Cortex of kidney (tissue), 1 donor: Measurements from ENCODE around the gene TRAP1.

Source experiments
- DNase-seq: peaks from one replicate; lab custom pipeline; 2025; lab: John Stamatoyannopoulos, UW

Gene TRAP1

DNA sequence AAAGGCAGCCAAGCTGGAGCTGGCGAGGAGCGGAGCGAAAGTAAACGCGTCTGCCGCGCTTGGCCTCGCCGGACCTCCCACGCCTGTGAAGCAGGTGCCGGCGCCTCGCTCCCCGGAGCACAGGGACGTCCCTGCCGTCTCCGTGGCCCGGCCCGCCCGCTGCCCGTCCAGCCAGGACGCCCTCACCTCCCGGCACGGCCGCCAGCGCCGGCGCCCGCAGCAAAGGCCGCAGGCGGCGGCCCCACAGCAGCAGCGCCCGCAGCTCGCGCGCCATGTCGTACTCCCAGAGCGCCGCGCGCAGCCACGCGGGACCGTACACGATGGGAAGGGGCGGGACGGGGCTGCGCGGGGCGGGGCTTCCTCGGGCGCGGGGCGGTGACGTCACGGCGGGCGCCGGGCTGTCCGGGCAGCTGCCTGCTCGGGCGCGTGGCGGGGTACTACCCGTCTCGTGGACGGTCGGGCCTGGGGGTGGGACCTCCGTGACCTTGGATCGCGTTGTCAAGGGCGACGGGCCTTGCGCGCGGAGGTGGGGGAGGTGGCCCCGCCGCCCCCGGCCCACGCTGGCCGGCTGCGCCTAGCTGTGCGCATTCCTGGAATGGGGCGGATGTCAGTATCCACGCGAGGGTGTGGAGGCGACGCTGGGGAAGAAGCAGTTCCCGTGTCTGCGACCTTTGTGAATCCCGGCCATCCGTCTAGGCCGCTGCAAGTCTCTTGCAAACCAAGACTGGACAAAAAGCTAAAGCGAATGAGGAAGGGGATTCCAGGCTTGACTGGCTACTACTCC lies at the start of gene TRAP1:
TSS of gene TRAP1 (minus strand) at position 290 of the 784 bp plus-strand sequence. CDS start at position 274, 16 bp downstream.
- peak; percentile 51 for DNase-seq

DNA sequence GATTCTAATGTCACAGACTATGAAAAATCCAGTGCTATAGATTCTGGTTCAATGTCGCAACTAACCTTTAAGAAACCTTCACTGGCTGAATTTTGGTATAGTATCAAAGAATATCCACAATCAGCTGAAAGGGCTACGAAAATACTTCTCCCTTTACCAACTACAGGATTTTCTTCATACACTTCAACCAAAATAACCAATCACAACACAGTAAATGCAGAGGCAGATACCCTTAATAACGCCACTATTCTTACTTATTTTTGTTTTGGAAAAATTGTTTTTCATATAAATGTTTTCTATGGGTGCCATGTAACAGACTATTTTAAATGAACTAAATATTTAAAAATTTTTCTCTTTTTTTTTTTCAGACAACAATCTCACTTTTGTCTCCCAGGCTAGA lies 48.9 kb upstream of the TRAP1 start:
- DNase-seq, result no peak

DNA sequence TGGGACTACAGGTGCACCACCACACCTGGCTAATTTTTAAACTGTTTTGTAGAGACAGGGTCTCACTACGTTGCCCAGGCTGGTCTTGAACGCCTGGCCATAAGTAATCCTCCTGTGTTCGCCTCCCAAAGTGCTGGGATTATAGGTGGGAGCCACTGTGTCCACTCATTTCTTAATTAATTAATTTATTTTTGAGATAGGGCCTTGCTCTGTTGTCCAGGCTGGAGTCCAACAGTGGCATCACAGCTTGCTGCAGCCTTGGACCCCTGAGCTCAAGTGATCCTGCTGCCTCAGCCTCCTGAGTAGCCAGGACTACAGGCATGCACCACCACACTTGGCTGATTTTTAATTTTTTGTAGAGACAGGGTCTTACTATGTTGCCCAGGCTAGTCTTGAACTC lies 47.1 kb upstream of the TRAP1 start:
- DNase-seq, result no peak

DNA sequence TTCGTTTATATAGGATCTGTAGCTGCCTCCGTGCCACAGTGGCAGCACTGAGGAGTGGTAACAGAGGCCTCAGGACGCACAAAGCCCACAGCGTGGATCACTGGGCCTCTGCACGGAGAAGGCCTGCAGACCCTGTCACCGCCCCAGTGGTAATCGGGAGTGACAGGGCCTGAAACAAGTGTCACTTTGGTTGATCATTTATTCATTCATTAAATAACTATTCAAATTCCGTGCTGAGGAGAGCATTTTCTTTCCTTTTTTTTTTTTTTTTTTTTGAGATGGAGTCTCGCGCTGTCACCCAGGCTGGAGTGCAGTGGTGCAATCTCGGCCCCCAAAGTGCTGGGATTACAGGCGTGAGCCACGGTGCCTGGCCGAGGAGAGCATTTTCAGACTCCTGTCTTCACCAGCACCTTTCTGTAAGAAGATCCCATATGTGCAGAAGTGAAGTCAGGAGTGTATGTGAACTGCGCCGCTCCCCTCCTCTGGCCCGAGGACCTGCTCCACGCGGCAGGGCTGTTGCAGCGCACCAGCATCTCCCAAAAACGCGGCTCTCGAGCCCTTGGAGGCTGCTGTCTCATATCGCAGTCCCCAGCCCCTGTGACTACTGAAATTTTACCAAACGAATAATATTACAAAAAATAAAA lies 44.9 kb upstream of the TRAP1 start:
- no peak for DNase-seq

DNA sequence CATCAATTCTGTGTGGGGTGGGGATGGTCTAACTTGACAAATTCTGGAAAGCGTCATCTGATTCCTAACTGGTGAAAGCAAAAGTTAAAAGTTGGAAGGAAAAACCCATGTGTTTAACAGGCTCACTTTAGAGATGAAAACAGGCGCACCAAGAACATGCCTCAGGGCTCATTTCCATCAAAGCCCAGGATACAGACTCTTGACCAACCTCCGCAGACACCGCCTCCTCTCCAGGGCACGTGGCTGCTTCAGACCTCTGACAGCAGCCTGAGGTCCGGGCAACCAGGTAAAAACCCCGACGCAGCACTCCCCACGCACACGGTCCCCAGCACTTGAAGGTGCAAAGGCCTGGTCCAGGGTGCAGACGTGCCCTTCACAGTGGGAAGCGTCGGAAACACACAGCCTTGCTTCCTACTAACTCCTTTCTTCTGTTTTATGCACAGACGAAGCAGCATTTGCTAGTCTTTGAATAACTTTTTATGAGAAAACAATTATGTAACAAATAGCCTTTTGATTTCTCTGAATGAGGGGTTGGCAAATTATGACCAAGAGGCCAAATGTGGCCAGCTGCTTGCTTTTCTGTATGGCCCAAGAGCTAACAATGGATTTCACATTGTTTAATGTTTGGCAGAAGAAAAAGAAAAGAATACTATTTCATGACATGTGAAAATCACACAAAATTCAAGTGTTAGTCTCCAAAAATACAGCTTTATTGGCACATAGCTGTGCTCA lies 44.2 kb upstream of the TRAP1 start:
- DNase-seq, result no peak

DNA sequence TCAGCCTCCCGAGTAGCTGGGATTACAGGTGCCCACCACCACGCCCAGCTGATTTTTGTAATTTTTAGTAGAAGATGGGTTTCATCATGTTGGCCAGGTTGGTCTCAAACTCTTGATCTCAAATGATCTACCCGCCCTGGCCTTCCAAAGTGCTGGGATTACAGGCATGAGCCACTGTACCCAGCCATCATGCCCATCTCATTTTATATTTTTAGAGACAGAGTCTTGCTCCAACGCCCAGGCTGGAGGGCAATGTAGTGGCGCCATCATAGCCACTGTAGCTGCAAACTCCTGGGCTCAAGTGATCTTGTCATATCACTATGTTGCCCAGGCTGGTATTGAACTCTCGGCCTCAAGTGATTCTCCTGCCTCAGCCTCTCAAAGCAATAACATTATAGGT lies 43.2 kb upstream of the TRAP1 start:
- no peak for DNase-seq

DNA sequence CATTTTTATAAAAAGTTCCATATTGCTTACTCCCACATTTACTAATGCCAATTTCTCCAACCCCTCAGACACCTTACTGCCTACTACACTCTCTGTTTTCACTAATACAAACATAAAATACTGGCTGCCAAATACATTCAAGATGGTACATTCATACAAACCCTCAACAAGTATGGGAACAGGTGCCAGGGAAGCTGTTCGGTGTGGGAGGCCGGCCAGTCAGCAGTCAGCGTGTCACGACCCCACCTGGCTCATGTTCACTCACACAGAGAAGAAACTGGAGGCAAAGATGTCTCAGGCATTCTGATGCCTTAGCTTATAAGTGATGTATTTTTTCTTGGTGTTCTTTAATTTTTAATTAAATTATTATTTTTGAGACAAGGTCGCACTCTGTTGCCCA lies 42.4 kb upstream of the TRAP1 start:
- no peak for DNase-seq

DNA sequence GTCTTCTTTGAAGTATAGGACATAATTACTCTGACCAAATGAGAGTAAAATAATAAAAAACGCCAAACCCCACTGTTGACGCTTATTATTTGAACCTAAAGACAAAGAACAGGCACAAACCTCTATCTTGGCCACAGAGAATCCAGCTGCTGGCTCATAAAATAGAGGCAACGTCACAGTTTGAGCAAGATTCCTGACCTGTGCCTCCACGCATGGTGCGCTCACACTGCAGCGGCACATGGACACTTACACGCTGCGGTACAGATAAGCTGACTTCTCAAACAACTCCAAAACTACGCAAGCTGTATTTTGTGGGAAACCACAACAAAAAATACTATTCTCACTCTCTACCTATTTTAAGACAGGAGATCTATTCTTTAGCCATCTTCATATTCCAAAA lies 38.8 kb upstream of the TRAP1 start:
- no peak for DNase-seq

DNA sequence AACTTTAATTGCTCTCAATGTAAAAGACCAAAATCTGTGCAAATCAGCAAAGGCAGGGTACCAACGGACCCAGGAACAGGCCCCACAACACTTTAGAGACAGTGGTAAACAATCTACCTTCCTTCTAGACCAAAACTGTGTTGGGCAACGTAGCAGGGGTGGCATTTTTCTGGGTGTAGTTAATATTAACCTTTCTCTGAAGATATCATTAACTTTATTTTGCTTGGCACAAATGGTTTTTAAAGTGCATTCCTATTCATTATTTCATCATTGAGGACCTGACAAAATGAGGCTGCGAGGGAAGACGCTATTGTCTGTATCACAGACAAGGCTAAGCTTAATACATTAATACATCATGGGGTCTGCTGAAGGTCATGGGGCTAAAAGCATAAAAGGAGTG lies 37.9 kb upstream of the TRAP1 start:
- no peak for DNase-seq

DNA sequence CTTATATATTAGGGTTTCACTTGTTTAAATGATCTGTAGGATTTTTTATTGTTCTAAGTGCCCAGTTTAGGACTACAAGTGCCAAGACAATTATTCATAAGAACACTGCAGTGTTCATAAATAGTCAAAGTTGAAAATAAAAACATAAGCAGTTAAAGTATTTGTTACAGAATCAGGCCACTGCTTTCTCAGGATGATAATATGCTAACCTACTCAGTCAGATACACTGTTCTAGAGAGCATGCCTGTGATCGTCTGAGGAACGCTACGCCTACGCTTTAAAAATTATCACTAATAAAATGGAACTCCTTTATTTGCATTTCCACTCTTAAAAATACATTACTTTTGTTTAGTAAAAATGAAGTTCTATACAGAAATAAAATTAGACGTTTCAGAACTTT lies 37.4 kb upstream of the TRAP1 start:
- DNase-seq, result no peak

DNA sequence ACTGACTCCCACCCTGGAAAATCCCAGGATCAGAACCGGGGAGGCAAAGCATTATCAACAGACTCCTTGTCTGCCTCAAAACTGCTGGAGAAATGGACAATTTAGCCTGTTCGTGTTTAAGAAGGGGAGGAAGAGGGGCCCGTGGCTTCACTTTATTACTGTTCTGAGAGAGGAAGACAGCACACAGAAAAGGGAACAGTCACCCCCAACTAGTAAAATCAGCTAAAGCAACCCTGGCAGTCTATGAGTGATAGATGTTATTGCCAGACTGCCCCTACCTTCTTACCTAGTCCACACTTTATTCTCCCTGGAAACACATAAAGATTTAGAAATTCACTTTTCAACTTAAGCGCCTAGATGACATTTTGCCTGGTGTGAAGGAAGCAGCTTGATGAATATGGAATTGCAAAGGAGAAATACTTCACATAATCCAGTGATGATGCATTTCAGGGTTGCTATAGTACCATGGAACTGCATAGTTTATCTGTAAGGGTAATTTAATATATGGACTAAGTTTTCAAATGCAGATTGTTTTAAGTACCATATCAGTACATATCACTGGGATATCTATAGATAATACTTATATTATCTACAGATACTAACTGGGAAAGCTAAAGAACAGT lies 36.9 kb upstream of the TRAP1 start:
- DNase-seq, result no peak

DNA sequence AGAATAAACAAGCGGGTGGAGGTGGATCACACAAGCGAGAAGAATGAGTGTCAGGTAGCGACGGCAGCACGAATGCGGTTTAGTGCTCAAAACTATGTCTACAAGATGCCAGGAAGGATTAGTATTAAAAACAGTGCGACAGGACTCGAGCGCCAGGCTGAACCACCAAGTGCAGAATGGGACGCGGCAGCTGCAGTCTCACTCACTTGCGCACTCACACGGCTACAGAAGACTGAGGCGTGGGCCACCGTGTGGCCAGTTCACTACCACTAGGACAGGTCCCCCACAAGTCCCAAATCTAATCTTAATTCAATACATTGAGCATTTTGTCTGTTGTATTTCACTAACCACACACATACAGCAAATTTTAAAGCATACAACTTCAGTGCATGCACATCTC lies 35.7 kb upstream of the TRAP1 start:
- DNase-seq, result no peak

DNA sequence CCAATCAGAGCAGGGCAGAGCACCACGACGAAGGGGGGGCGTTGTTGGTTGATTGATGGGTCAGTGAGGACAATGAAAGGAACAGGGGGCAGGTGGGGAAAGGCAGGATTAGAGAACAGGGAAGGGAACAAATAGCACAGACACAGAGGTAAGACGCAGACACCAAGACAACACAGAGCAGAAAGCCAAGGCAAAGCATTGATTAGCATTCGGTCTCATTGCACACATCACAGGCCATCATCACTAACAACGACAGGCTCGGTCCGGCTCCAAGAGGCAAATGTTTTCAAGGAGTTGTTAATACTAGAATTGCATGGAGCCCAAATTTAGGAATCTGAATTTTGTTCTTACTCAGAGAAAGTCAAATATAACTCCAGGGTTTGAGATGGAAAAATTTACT lies 34.6 kb upstream of the TRAP1 start:
- no peak for DNase-seq

DNA sequence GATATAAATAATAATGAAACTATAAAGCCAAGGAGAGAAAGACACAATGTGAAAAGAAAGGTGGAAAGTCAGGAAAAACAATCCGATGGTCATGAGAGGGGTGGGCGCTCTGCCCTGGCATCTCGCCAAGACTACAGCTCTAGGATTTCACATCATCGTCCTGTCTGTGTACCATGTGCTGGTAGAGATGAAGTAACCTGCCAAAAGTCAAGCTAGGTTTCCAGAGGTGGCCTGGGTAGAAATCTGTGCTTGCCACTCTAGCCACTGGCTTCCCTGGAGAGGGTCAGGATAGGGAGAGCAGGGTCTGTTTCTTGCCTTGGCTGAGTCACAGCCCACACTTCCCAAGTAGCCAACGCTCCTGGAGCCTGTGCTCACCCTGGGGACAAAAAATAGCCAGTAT lies 31.0 kb upstream of the TRAP1 start:
- DNase-seq, result no peak

DNA sequence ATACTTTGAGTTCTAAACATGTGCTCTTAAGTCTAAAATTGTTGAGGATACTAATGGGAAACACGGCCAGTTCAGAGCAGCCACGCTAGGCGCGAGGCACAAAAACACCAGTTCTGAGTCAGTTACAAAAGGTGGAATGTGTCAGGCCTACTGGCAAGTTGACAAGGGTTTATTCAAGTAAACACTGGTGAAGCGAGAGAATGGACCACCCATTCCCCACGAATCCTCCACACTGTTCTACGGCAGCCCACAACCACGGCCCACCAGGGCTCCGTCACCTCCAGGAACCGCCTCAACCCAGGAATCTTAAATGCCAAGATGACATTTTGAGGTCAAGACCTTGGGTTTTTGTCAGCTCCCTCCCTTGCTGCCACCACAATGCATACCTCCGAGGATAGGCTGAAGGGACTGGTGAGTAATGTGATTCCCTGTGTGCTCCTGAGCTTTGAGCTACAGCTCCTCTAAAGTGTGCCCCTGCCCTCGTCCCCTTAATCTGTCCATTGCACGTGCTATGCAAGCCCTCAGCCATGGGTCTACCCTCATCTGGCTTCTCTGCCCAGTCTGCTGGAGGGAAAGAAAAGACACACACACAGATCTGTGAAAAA lies 28.5 kb upstream of the TRAP1 start:
- DNase-seq, result no peak

DNA sequence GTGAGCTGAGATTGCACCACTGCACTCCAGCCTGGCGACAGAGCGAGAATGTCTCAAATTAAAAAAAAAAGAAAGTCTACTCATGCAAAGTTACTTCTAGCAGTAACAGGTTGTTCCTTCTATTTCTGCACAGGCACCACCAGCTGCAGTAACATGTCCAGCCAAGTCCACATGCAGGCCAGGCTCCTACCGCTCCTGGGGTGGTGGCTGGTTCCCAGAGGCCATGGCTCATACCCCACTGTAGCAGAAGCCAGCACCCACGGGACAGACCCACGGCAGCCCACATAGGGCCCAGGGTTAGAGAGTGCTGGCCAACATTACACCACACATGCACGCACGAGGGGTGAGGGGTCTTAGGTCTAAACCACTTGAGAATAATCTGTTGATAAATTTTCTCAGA lies 26.7 kb upstream of the TRAP1 start:
- DNase-seq, result no peak

DNA sequence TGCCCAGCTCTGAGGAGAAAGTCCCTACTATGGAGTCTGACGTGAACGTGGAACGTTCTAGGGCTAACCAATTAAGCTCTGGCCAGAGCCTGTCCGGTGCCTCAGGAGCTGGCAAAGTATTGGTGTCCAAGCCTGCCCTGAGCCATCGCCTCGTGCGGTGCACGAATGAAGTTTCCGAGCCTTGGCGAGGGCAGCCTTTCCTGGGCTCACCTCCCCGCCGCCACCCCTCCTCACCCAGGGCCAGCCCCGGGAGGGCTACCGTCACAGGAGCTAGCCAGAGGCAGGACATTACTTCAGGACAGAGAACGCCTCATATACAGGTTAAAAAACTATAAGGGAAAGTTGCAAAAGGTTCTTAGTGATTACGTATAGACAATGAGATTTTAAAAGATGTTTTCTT lies 23.6 kb upstream of the TRAP1 start:
- DNase-seq, result no peak

DNA sequence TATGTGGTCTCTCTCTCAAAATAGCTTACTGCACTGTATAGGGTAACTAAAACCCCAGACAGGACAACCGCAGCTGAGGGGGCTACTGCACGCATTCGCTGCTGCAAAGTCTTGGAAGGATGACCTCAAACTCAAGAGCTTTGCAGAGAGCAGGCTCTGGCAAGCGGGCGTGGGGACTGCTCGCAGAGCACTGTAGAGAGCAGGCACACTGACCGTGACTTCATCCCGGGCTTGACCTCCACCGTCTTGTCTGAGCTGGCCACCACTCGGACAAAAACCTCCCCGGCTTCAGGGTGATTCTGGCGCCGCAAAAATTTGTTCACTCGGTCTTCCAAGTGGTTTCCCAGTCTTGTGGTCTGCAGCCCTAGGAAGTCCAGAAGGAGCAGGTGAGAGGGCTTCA lies 22.9 kb upstream of the TRAP1 start:
- no peak for DNase-seq

DNA sequence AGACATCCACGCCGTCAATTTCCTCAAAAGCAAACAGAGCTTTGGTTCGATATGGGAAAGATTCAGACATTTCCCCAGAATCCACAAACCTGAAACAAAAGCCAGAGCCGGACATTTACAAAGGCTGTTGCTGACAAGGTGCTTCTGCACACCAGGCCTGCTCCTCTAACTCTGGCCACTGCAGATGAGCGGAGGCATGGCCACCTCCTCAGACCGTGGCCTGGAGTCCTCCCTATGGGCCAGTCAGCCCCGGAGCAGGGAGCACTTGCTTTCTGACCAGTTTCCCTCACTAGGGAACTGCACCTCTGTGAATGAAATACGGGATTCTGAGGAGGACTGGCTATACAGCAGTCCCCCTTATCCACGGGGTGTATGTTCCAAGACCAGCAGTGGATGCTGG lies 22.3 kb upstream of the TRAP1 start:
- DNase-seq, result no peak

DNA sequence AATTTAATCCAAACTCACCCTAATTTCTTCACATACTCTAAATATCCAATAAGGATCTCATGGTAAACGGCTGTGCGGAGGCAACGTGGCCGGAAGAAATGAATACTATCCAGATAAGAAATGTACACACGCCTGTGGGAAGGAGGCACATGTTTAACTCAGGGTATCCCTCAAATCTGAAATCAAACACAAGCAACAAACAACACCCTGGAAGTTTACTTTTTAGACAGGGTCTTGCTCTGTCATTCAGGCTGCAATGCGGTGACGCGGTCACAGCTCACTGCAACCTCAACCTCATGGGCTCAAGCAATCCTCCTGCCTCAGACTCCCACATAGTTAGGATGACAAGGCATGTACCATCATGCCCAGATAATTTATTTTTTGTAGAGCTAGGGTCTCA lies 21.2 kb upstream of the TRAP1 start:
- DNase-seq, result no peak

DNA sequence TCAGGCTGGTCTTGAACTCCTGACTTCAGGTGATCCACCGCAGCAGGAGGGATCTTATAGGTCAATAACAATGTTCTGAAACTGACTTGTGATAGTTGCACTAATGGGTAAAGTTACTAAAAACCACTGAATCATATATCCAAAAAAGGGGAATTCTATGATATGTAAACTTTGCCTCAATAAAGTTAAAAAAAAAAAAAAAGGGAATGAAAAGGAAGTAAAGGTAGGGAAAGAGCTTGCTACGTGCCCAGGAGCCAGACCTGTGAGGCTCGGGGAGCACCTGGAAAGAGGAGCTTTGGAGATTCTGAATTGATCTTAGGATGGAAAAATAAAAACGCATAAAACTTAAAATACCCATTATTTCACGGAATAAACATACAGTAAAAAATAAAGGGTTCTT lies 20.8 kb upstream of the TRAP1 start:
- DNase-seq, result no peak

DNA sequence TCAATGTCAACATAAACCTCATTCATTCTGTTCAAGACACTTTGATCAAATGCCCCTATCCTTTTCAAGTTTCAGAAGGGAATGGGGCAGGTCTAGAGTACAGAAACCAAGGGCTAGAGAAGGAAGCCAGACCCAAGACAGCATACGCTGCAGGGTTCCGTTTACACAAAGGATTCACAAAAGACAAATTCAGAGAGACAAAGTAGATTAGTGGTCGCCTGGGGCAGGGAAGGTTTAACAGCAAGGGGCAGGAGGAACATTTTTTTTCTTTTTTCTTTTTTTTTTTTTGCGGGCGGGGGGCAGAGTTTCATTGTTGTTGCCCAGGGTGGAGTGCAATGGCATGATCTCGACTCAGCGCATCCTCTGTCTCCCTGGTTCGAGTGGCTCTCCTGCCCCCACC lies 19.9 kb upstream of the TRAP1 start:
- DNase-seq, result no peak
